HTERT RPE-1 (cell line): ENCODE data around the gene TMEM98.
"Not testable (repeated sequence)": the region's sequence is repeated elsewhere in the genome, so short reads cannot be mapped to it uniquely, and the experiment has no call there.

Source experiments
- in situ Hi-C: fragments of 300-500 bp; cut with MboI; formaldehyde crosslinking; loops from 4 replicates; pipeline ENCODE4 v1.14.3; 2020; ENCODE audit warnings: low sequenced_read_pairs

The TMEM98 gene

DNA sequence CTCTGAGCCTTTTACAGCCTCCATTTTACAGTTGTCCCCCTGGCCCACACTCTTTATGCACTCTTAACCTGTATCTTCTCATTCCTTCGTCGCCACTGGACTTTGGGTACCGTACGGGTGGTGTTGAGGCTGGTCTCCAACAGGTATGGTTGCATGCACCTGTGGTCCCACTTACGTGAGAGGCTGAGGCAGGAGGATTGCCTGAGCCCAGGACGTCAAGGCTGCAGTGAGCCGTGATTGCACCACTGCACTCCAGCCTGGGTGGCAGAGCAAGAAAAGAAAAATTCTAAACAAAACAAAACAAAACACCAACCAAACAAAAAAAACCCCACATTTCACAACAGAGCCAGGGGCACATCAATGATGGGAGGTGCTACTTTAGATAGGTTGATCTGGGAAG, 14.4 kb upstream of the TMEM98 start:
- in situ Hi-C loops: no loop called here

DNA sequence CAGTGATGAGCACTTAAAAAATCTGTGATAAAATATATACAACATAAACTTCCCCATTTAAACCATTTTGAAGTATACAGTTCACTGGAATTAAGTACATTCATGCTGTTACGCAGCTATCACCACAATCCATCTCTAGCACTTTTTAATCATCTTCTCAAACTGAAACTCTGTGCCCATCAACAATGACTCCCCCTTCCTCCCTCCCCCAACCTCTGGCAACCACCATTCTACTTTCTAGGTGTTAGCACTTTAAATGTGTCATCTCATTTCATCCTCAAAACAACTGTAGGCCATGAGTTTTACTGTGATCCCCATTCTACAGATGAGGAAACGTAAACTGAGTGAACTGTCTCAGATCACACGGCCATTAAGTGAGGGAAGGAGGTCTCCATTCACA, 13.8 kb upstream of the TMEM98 start:
- in situ Hi-C loops: no loop called here

DNA sequence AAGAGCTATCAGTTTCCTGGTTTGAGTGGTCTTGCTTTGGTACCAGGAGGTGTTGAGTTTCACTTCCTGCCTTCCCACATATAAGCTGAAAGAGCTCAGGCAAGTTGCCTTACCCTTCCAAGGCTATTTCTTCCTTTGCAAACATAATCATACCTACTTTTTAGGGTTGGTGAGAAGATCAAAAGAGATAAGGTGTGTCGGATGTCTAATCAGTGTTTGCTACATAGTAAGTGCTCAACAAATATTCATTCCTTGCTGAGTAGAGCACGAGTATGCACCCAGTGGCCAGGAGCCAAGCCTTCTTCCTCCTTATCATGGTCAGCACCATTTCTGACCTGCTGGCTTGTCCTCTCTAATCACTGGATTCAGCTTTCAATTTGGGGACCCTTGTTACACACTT, 12.7 kb upstream of the TMEM98 start:
- in situ Hi-C loops: no loop called here

DNA sequence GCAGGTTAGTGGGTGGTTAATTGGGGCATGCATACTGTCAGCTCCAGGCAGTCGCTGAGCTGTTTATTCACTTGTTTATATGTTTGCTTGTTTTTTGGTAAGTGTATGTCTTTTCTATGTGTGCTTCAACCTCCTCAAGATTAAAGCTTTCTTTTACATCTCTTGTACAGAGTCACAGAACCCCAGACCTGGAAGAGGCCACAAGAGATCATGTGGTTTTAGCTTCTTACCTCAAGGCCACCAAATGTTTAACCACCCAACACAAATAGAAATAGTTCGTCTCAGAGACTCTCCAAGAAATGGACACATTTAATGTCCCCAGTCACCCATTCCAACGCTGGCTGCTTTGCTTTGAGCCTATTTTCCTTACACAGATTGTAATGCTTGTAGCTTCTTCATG, 11.8 kb upstream of the TMEM98 start:
- in situ Hi-C loops: no loop called here

DNA sequence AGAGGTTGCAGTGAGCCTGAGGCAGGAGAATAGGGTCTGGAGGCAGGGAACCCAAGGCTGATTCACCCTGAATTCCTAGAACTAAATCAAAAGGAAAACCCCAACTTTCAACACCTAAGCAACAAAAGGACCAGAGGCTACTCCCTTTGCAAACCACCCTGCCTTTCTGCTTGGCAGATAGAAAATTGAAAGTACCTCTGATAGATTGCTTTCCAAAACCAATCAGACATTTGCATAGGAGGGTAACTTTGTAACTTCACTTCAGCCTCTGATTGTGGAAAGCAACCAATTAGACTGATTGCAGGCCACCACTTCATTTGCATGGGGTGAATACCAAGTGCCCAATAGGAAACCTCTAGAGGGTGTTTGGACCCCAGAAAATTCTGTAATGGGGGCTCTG, 10.9 kb upstream of the TMEM98 start:
- in situ Hi-C loops: no loop called here

DNA sequence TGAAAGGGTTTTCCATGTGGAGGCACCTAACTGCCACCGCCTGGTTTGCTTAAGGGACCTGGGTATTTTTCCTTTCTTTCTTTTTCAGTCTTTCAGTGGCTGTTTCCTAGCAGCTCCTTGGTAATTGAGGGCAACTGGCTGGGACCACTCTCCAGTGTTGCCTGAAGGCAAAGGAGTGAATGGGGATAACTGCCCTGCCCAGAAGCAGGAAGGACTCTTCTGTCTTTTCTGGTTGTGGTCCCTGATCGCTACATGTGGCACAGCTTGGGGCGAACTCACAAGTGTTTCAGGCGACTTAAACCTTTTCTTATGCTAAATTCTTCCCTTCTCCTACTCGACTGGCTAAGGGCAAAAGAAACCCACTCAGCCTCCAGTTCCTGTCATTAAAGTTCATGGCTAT, 10.1 kb upstream of the TMEM98 start:
- in situ Hi-C loops: no loop called here

DNA sequence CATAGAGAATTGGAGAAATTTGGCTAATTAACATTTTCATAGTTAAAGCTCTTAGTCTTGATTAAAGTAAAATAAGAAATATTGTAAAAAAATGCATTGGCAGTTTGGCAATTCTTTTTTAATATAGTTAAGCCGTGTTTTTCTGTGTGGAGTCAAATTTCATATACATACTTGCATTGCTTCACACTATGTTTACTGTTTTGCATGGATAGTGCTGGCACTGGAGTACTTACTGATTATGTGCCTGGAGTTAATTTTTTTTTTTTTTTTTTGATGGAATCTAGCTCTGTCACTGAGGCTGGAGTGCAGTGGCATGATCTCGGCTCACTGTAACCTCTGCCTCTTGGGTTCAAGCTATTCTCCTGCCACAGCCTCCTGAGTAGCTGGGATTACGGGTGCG, 8.1 kb upstream of the TMEM98 start:
- in situ Hi-C loops: not testable (repeated sequence)

DNA sequence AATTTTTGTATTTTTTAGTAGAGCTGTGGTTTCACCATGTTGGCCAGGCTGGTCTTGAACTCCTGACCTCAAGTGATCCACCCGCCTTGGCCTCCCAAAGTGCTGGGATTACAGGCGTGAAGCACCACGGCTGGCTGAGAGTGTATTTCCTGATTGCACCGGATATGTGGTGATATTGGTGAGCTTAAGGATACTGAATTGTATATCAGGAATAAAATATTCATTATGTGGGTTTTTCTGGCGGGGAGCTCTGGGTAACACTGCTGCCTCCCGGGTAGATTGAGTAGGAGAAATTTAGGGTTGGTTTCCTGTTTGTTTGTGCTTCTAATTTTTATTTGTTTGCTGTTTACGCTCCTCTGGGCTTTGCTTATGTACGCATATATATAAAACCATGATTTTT, 7.7 kb upstream of the TMEM98 start:
- in situ Hi-C loops: no loop called here

DNA sequence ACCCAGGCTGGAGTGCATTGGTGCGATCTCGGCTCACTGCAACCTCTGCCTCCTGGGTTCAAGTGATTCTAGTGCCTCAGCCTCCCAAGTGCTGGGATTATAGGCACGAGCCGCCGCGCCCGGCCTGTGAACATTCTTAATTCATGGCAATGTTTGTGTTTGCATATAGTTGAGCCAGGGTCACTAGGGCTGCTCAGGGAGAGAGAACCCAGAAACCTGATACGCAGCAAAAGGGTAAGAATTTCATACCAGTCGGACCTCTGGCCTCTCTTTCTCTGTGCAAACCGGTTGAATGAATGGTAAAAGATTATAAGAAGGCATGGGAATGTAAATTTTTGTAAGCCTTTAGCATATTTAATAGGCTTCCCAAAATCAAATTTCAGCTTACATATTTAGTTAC, 6.9 kb upstream of the TMEM98 start:
- in situ Hi-C loops: no loop called here

DNA sequence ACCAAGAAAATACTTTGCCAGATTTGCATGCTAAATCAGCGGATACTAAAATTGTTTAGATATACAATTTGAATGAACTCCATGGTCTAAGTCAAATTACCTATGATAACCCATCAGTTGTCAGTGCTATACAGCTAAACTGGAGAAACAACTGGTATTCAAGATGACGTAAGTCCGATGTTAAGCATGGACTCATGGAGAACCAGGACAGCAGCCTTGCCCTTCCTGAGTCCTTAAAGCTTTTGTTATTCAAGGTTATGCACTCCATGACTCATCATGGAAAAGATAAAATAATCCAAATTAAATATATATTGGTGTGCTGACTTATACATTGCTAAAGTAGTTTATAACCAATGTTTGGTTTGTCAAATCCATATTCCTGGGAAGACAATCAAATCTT, 4.0 kb upstream of the TMEM98 start:
- in situ Hi-C loops: not testable (repeated sequence)

DNA sequence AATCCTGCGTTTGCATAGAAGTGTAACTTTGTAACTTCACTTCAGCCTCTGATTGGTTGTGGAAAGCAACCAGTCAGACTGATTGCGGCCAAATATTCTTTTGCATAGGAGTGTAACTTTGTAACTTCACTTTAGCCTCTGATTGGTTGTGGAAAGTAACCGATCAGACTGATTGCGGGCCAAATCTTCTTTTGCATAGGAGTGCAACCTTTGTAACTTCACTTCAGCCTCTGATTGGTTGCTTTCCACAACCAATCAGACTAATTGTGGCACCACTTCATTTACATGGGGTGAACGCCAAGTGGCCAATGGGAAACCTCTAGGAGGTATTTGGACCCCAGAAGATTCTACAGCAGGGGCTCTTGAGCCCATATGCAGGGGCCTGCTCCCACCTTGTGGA, 1.8 kb upstream of the TMEM98 start:
- in situ Hi-C loops: no loop called here

DNA sequence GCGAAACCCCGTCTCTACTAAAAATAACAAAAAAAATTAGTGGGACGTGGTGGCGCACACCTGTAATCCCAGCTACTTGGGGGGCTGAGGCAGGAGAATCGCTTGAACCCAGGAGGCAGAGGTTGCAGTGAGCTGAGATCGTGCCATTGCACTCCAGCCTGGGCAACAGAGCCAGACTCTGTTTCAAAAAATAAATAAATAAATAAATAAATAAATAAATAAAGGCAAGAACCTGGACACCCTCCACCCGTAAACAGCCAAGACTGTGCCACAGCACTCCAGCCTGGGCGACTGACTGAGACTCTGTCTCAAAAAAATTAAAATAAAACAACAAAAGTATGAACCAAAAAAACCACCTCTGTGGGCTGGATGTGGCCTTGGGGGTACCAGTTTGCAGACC, 1.2 kb upstream of the TMEM98 start:
- in situ Hi-C loops: not testable (repeated sequence)

DNA sequence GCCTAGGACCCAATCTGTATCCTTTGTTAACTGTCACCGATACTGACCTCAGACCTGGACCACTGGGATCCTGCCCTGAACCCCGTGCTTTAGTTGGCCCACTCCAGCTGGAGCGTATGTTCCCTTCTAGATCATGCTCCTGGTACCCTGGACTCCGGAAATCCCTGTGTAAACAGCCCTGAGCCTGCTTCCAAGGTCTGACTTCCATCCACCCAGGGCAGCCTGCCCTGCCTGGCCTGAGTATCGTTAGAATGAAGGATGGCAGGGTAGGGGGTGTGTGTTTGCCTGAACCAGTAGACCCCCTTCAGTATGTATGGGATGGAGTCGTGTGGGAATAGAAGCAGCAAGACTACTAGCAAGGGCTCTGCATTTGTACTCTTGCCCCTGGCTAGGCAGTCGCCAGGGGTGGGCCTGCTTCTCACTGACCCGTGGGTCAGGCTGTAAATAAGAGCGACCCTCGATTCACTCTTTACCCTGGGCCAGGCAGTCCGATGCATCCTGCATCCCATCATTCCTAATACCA, 691 bp upstream of the TMEM98 start:
- in situ Hi-C loops: no loop called here

DNA sequence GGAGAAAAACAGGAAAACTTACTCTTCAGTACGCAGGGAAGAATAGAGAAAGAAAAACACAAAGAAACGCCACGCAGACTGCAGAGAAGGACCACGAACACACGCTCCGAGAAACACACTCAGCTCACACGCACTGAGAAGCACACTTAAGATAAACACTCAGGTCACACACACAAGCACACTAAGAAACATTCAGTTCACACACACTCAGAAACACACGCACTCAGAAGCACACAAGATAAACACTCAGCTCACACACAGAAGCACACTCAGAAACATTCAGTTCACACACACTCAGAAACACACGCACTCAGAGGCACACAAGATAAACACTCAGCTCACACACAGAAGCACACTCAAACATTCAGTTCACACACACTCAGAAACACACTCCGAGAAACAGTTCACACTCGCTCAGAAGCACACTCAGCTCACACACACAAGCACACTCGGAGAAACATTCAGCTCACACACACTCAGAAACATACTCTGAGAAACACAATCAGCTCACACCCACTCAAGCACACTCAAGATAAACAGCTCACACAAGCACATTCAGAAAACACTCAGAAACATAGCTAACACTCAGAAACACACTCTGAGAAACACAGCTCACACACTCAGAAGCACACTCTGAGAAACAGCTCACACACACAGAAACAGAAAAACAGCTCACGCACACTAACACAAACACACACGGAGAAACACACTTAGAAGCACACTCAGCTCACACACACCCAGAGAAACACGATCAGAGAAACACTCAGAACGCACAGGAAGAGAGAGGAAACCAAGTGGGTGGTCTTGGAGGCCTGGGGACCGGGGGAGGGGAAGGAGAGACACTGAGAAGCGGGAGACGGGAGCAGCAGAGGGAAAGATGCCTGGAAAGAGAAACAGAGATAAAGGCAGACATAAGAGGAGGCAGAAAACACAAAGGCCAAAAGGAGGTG, 908 bp downstream of the TMEM98 start:
- in situ Hi-C loops: no loop called here

DNA sequence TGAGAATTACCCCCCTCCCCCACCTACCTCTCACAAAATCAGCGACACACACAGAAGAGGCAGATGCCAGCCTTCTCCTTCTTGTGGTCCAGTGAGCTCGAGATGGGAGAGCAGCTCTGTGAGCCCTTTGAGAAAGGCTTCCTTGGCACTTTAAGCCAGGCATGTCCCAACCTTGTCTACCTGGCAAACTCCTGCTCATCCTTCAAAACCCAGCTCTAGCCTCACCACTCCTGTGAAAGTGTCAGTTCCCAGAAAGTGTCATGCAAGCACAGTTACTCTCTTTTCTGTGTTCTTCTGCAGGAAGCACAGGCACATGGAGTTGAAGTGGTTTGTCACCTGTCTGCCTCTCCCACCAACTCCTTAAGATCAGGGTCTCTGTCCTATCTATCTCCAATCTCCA, 1.6 kb downstream of the TMEM98 start:
- in situ Hi-C loops: no loop called here

DNA sequence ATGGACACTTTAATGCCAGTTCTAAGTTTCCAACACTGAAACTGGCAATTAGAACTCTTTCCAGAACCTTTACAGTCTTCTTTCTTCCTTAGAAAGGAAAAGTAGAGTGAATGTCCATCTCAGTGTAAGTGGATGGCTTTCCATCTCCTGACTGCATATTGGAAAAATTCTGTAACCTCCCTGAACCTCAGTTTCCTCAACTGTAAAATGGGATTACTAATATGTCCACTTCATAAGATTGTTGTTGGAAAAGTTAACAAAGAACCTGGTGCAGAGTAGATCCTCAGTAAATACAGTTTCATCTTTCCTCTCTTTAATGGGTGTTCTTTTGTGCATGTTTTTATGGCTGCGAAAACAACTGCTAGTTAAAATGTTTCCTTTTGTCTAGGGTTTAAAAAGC, 2.6 kb downstream of the TMEM98 start:
- in situ Hi-C loops: no loop called here

DNA sequence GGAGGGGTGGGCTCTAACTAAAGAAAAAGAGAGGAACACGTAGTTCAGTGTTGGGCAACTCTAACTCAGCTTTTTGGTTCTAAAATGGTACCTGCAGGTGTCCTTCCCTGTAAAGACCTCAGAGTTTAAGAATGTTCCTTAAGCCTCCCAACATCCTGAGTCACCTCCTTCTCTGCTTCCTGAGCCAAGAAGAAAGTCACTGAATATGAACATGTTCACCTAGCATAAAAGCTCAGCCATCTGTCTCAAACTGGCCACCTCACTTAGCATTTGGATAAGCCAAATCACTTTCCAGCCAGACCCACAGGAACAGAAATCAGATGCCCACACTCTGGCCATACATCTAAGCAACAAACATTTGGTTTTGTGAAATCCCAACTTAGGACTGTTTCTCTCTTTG, 3.7 kb downstream of the TMEM98 start:
- in situ Hi-C loops: no loop called here

DNA sequence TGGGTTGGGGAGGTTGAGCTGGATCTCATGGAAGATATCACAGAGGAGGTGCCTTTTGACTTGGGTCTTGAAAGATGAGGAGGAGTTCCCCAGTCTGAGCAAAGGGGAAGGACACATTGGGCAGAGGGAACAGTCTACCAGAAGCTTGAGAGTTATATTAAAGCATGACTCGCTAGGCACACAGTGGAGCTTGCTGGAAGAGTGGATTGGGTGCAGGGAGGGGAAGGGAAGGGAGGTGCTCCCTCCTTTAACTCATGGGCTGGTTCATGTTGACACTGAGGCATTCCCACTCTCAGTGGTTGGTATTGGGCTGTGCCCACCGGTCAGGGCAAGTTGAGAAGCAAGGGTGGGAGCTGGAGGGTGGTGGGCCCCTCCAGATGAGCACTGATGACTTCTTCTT, 5.9 kb downstream of the TMEM98 start:
- in situ Hi-C loops: no loop called here

DNA sequence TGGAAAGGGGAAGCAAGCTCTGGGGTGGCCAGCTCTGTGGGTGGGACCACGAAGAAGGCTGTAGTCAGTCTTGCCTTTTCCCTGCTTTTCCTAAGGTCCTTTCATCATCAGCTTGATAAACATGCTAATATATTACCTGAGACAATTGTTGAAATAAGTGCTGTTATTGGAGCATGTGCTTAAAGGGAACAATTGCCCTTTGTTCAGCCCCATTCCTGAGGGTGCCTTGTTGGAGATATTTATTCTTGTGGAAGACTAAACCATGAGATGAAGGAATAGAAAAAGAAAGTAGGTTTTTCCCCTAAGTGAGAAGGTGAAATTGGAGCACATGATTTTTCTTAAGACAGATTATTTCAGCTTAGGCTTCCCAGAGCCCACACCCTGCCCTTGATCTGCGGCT, 7.8 kb downstream of the TMEM98 start:
- in situ Hi-C loops: no loop called here

DNA sequence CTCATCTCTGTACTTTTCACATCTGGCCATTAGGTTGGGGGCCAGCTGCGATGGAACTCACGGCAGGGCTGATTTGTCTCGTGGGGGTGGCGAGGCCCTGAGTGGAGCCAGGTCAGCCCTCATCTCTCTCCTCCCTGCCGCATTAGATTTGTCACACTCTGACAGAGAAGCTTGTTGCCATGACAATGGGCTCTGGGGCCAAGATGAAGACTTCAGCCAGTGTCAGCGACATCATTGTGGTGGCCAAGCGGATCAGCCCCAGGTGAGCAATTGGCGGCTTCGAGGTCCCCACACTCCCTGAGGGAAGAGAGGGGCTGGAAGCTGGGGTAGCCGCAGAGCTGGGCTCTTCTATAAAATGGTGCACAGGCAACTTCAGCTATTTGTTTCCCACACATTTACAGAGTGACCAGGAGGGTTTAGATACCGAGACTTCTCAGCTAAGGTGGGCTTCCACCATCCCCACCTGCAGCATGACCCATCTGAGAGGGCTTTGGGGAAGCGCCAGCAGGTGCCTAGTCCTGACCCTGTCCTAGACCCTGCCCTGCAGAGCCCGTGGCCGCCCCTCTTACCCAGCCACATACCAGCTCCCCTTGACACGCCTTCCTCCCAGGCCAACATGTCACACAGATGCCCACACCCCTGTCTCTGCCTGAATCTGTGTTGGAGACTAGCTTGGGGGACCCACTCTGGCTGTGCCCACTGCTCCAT, 8.4 kb downstream of the TMEM98 start:
- in situ Hi-C loops: no loop called here

DNA sequence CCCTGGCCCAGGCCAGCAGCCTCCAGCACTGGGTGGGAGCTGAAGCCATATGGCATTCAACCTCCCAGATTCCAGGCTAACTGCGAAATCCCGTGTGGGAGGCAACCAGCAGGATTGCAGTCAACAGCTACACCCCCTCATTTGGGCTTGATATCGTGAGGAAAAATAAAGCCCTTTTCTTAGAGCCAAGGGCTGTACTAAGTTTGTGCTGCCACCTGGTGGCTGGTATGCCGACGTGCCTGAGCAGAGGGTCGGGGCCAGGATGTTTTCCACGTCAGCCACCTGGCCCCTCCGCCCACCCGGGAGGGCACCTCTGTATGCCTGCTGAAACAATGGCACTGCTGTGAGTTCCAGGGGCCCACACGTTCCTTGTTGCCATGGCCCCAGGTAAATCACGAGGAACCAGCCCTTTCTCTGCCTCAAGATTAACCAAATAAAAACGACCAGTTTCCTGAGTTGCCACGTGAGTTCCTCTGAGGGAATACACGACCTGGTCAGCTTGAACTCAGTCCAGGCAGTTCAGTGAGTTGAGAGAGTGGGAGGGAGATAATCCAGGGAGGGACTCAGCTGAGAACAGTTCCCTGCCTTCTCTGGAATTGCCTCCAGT, 9.0 kb downstream of the TMEM98 start:
- in situ Hi-C loops: no loop called here
